Activated naive CD8-positive, alpha-beta T cell treated with anti-CD3 and anti-CD28 coated beads, Interleukin-2, amount 50 U/mL, for 16 hours (primary cell): ENCODE data around the gene CARMIL3.

Experiments used
- DNase-seq: peaks from one replicate; pipeline ENCODE4 v3.0.0-alpha.2; 2020; ENCODE audit warnings: low read depth, low spot score

The CARMIL3 gene

DNA sequence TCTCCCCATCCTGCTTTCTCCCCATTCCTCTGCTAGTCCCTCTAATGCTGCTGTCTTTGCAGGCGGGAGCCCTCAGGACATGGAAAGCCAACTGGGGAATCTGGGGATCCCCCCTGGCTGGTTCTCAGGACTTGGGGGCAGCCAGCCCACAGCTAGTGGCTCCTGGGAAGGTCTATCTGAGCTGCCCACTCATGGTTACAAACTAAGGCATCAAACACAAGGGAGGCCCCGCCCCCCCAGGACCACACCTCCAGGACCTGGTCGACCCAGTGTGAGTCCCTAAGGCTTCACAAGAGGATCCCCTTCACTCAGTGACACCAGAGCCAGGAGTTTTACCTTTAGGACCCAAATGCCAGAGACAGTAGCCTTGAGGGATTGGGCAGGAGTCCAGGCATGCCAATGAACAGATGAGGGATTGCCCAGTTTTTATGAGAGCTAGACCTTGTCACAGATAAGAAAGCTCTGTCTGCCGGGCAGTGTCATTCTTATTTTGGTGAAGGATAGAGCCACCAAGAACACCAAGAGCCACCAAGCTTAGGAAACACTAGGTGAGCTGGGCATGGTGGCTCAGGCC is 11.5 kb downstream of the CARMIL3 start:
- no peak for DNase-seq

- DNase-seq = no peak
Observed at GRCh38 chr14:24064091-24064795, 12.4 kb downstream of the CARMIL3 start.

- DNase-seq = no peak
Observed at GRCh38 chr14:24064856-24065255, 13.0 kb downstream of the CARMIL3 start.

DNA sequence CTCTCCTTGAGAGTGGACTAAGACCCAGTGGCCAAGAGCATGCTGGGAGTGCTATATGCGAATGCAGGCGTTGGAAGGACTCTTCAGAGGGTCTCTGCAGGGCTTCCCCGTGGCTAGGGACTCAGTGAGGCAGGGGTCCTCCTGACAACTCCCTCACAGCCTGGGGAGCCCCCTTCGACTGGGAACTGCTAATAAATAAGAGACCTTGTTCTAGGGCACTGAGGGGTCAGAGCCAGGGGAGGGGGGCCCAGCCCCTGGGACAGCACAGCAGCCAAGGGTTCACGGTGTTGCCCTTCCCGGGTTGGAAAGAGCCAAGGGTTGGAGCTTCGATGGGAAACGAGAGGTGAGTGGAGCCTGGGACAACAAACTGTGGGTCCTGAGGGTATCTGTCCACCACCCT is 13.6 kb downstream of the CARMIL3 start:
- no peak for DNase-seq

GRCh38 chr14:24066496-24067132 is 14.8 kb downstream of the CARMIL3 start:
- no peak for DNase-seq

GRCh38 chr14:24067133-24068082 is 15.6 kb downstream of the CARMIL3 start:
- DNase-seq = no peak

DNA sequence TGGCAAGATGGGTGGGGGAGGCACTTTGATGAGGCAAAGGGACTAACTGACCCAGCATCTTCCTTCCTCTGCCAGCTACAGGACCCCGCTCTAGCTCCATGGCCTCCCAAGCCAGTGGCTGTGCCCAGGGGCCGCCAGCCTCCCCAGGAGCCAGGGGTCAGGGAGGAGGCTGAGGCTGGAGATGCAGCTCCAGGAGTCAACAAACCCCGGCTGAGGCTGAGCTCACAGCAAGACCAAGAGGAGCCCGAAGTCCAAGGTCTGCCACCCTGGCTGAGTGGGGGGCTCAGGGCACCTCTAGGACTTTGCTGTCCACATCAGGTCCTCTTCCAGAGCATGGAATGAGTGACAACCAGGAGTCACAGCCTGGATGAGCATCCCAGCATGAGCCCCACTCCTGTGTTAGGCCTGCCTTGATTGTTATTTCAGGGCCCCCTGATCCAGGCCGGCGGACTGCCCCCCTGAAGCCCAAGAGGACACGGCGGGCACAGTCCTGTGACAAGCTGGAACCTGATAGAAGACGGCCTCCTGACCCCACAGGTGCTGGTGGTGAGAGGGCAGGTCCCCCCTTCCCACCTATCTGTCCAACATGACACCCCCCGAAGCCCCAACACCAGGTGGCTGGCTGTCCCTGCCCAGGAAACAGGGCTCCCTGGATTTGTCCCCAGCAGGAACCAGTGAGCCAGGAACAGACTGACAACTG is 17.1 kb downstream of the CARMIL3 start:
- DNase-seq = no peak

DNA sequence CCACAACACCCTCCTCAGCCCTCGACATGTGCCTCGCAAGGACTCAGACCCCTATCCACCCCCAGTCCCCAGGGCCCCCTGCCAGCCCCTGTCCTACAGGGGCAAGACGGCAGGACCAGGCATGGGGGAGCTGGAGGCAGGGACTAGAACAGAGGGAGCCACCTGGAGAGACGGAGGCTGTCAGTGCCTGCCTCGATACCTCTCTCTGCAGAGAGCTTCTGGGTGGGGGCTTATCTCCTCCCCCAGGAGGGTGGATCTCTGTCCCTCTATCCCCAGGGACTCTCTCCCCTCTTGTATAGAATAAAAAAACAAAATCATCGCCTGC is 17.6 kb downstream of the CARMIL3 start:
- no peak for DNase-seq

GRCh38 chr14:24070285-24071143 is 18.7 kb downstream of the CARMIL3 start:
- no peak for DNase-seq

DNA sequence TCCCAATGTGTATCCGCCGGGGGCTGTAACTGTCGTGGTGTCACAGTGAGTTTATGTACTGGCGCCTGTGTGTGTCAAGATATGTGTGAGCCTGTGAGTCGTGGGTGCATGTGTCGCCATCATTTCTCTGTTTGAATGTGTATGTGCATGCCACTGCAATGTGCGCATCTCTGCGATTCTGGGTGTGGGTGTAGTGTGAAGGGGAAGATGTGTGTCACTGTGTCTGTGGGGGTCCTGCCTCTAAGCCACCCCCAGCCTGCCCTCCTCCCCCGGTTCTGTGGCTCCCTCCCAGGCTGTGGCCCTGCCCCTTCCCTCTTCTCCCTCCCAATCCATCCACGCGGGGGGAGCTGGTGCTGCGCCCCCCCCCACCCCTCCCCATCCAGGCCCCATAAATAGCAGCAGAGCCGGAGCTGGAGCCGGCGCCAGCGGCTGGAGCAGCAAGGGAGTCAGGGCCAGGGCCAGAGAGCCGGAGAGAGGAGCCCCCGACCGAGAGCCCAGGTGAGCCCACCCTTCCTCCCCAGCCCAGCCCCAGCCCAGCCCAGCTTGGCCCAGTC is 19.4 kb downstream of the CARMIL3 start, which contains the start of gene CPNE6:
Gene CPNE6, plus strand, starts transcription at position 419 of the 554 bp plus-strand sequence. CDS start 1,375 bp downstream, outside the sequence.
- DNase-seq = no peak

DNA sequence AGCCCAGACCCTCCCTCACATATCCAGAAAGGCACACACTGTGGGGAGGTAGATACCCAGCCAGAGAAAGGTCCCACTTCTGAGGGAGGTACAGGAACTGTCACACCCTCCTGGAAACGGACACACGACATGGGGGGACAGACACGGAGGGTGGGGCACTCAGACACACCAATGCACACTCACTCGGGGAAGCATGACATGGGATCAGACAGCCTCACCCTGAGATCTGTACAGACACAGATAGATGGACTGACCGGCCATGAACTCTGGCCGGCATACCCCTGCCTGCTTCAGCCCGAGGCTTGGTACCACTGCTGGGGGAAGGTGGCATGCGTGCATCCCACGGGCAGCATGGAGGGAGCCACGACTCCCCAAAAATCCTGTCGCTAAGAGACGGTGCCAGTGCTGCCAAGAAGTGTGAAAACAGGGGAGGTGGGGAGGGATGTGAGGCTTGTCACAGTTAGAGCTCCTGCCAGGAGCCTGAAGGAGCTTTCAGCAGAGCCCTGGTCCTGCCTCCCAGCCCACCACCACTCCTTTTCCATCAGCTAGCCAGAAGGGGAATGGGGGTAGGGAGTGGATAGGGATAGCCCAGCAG is 20.1 kb downstream of the CARMIL3 start:
- no peak for DNase-seq

- no peak for DNase-seq
Observed at GRCh38 chr14:24072436-24072835, 20.6 kb downstream of the CARMIL3 start.

GRCh38 chr14:24072881-24073877 is 21.4 kb downstream of the CARMIL3 start:
- DNase-seq = no peak

GRCh38 chr14:24074625-24075484 is 23.0 kb downstream of the CARMIL3 start:
- DNase-seq = no peak

GRCh38 chr14:24075485-24076301 is 23.9 kb downstream of the CARMIL3 start:
- DNase-seq = no peak

DNA sequence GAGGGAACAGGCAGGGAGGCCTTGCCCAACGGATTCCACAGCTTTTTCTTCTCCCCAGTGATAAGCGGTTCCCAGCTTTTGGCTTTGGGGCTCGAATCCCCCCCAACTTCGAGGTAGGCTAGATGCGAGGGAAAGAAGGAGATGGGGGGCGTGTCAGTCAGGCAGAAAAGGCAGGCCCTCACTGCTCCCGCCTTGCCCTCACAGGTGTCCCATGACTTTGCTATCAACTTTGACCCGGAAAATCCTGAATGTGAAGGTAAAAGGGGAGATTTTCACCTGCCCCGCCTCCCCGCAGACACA is 24.4 kb downstream of the CARMIL3 start:
- no peak for DNase-seq

- DNase-seq = no peak
Observed at GRCh38 chr14:24077086-24077485, 25.3 kb downstream of the CARMIL3 start.
